Activated CD8-positive, alpha-beta memory T cell treated with anti-CD3 and anti-CD28 coated beads, Interleukin-2, amount 50 U/mL, for 1 hour (primary cell): Measurements from ENCODE around the gene IL6ST.

Experiments
- DNase-seq: peaks from one replicate; pipeline ENCODE4 v3.0.0-alpha.2; 2020; ENCODE audit errors: extremely low read depth

IL6ST gene

GRCh38 chr5:55920784-55921183 is 74.0 kb downstream of the IL6ST start:
- no peak for DNase-seq

- no peak for DNase-seq
Measured at GRCh38 chr5:55919625-55920024, 75.1 kb downstream of the IL6ST start.

DNA sequence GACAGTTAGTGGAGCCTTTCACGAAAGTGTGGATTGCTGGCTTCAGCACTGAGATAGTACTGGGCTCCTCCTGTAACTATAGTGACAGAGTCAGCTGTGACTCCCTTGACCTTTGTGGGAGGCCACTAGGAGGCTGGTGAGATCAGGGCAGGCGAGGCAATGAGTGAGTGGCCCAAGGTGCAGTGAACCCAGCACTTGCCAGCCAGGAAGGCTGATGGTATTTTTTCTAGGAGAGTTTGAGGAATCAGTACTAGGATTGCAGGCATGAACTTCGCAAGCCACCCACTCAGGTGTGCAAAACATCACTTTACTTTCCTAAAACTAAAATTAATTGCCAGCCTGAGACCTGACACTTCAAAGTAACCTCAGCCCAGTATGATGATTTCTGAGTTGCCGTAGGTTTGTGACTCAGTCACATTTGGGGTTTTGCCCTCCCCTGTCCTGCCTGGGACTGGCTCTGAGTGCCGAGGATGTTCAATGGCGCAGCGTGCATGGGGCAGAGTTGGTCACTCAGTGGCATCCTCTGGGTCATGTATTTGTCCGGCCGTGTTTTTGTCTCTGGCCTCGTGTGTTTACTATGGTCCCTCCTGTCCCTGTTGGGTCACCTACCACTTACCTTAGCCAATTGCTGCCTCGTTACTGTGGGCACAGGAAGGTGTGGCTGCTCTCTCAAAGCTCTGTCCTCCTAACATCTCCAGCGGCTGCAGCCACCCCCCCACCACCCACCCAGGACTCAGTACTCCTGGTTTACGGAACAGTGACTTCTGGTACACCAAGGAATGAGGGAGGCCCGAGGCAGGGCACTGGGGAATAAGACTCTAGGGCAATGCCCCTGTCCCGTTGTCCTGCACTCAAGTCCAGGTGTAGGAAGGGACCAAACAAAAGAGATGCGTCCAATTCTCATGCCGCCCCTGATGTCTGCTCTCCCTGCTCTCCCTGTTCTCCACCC is 76.4 kb downstream of the IL6ST start:
- DNase-seq, result no peak

- DNase-seq, result no peak
Measured at GRCh38 chr5:55917402-55918086, 77.2 kb downstream of the IL6ST start.

GRCh38 chr5:55916986-55917385 is 77.8 kb downstream of the IL6ST start:
- DNase-seq, result no peak

DNA sequence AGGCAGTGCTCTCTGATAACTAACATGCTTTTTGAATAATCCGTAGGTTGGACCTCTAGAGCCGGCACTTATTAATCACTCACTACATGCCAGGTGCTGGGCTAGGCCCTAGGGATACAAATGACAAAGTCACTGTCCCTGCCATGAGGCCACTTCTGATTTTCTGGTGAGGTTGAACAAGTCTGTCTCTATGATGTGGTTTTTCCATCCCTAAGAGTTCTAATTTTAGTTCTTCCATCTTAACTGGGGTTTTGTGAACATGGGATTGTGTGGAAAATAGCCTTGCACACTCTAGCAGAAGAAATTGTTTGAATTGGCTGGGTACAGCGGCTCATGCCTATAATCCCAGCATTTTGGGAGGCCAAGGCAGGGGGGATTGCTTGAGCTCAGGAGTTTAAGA is 79.0 kb downstream of the IL6ST start:
- no peak for DNase-seq

GRCh38 chr5:55914971-55915370 is 79.8 kb downstream of the IL6ST start:
- no peak for DNase-seq

DNA sequence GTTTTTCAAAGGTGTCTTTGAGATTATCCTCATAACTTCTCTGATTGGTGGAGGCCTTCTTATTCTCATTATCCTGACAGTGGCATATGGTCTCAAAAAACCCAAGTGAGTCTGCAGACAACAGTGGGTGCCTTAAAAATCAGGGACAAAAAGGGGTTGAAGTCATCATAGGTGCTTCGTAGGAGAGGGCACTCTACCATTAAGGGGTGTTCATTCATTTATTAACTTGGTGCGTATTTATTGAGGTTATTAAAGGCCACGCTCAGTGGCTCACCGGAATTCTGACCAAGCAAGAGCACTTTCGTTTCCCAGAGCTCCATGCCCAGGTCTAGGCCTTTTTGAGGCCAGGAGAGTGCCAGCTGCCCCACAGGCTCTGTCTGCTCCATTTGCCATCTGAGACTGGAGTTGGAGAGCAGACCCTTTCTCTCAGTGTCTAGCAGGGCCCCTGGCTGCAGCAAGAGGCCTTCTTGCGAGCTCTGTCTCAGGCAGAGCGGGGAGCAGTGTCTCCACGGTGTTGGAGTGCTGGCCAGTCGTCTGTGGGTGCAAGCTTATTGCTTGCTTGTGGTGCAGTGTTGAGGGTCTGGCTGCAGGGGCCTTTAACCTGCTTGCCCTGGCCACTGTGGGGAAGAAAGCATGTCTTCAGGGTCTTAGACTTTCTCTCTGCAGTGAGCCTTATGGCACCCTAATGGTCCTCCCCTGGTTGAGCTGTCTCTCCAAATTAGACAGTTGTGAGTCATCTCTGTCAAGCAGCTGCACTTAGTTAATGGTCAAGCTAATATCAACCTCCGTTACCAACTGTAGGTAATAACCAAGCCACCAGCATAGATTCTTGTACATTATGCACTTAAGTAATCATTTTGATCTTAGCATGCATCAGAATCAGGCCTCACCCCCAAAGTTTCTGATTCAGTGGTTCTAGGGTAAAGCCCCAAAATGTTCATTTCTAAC is 81.0 kb downstream of the IL6ST start:
- no peak for DNase-seq

DNA sequence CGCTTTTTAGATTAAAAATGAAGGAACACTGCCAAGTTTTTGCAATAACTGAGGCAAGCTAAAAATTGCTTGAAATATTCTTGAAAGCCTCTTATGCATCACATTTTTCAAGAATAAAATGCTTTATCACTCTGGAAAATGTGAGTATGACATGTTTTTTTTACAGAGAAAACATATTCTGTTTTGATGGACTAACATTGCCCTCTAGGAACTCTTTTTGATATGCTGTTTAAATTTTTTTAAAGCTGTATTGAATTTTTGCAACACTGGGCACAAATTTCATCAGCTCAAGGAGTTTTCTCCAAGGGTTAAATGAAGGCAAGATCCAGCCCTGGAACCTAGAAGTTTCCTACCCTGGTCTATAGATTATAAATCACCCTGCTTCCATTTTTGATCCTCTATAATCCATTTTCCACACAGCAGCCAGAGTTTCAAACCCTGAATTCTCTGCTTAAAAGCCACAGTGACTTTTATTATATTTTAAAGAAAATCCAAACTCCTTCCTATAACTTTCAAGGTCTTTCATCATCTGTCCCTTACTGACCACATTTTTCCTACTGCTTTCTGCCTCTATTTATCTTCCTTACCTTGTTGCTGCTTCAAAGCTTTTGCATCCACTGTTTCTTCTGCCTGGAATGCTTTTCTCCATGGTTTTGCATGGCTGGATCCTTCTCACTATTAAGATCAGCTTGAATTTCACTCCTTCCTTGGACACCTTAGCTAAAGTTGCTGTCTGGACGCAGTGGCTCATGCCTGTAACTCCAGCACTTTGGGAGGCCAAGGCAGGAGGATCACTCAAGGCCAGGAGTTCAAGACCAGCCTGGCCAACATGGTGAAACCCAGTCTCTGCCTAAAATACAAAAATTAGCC is 82.7 kb downstream of the IL6ST start:
- no peak for DNase-seq

DNA sequence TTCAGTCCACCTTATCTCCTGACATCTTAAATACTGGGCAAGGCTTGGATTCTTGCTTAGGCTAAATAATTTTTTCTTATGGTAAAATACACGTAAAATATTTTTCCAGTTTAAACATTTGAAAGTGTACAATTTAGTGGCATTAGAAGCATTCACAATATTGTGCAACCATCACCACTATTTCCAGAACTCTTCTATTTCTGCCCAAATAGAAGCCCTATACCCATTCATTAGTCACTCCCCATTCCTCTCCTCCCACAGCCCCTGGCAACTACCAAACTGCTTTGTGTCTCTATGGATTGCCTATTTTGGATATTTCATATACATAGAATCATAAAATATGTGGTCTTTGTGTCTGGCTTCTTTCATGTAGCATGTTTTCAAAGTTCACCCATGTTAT is 86.0 kb downstream of the IL6ST start:
- no peak for DNase-seq

DNA sequence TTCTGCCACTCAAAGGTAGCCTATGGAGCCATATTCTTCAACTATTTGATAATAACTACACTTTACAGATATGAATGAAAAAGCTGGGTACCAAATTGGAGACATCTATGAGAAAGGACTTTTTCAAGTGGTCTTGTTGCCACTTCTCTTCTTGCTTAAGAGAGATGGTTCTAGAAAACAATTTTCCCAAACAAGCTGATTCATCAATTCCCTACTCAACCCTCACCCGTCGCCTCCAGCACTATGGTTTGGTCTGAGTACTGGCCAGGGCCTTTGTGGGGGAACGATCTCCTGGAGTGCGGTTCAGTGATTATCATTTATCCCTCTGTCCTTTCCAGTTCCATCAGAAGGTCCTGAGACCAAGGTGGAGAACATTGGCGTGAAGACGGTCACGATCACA is 86.8 kb downstream of the IL6ST start:
- no peak for DNase-seq

DNA sequence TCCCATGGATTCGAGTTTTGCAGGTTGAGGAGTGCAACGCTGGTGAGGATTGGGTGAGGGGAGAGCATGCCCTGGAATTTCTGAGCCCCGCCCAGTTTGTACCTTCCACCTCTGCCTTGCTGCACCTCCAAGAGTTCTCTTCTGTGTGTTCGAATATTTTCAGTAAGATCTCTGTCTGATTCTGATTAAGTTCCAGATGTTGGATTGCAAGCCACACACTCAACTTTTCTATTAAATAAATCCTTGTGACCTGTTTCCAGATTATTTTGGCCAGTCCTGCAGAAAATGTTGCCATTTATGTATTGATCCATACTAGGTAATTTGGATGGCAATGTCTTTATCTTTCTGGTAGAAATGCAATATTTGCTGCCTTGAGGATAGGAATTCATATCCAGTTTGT is 89.5 kb downstream of the IL6ST start:
- no peak for DNase-seq

DNA sequence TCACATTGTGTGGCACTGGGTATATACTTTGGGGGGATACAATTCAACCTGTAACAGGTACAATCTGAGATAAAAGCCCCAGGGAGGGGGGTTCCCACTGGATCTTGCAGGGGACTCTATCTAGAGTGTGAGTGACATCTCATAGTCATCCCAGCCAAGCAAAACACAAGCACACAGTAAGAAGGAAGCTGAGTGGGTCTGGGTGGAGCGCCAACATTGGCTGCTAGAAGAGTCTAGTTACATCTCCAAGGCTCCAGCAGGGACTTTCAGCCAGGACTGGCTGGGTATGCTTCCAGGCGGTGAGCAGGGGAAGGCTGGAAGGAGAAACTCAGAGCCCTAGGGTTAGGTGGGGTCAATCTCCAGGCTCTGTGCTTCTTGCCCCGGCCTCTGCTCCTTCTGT is 90.6 kb downstream of the IL6ST start:
- no peak for DNase-seq

DNA sequence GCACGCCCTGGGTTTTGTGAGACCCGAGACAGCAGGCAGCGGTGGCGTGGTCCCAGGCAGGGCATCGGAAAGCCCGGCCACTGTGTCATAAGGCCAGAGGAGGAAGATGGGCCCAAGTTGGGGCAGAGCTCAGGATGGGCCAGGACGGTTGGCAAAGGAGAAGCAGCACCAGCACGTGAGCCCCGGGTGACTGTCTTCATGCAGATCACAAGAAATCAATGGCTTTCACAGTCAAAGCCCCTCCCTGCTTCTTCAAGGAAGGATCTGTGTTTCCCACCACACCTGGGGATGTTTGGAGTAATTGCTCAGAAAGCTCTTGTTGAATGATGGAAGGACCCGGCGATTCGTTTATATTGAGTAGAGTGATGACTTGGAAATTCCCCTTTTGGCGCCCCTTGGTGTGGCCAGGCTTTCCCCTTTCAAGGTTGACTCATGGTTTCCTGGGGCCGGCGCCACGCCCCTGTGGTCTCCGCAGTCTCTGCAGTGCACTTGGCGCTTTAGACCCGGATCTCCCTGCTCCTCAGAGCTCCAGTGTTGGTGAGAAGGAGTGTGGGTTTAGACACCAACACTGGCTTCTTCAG is 91.6 kb downstream of the IL6ST start:
- peak; percentile 16 for DNase-seq

GRCh38 chr5:55902696-55903095 is 92.1 kb downstream of the IL6ST start:
- no peak for DNase-seq

DNA sequence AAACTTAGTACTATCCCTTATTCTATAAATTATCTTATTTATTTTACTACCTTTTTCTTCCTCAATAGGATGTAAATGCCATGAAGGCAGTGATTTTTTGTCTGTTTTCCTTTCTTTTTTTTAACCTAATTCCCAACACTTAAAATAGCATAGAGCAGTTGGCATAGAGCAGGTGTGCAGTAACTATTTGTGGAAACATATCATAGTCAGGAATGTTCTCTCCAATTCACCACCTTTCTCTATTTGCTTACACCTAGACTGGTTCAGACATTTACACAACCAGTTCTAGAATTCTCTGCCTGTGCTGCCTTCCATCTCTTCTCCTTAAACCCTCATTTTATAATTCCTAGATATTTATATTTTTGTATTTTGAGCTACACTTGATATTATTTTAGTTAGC is 94.0 kb downstream of the IL6ST start:
- DNase-seq, result no peak

- no peak for DNase-seq
Measured at GRCh38 chr5:55900068-55900467, 94.7 kb downstream of the IL6ST start.

- no peak for DNase-seq
Measured at GRCh38 chr5:55899344-55899743, 95.4 kb downstream of the IL6ST start.

DNA sequence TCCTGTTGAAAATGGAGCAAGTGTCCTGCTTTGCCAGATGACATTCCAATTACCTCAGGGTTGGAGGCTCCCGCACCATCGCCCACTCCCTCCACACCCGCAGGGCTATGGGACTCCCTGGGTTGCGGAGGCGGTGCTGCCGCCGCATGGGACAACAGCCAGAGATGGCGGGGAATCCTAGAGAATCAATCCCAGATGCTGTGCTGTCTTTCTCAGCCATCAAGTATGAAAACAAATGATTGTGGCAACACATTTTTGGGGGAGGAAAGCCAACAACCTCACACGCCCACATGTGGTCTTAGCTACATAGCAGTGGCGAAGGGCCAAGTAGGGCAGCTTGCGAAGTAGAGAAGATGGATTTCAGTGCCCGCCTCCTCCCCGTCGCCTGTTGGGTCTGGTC is 96.9 kb downstream of the IL6ST start:
- DNase-seq, result no peak

DNA sequence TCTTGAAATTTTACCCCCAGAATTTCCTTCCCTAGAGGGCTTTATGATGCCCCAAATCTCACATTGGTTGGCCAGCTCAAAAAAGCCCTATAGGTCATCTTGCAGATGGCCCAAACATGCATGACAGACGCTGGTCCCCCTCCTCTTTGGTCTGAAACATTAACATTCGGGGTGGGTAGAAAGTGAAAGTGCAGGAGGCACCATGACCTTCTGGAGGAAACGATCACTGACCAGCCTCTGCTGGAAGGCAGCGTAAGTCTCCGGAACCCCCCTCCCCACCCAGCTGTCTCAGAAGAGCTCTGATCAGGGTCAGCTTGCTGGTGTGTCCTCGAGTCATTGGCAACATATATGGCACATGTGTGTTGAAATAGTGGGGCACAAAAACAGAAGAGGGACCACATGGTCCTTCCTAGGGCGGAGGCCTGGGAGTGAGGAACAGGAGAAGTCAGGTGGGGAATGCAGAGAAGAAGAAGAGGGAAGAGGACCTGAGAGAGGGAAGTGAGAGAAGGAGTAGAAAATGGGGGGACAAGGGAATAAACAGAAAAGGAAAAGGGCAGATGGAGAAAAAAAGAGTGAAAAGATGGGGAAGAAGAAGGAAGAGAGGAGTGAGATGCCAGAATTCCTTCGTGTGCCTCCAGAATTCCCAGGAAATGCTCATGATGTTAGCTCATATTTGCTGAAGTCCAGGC is 97.4 kb downstream of the IL6ST start:
- no peak for DNase-seq
